Fibroblast of the conjunctiva (primary cell): ENCODE measurements around the gene GJC3.
"Not testable (repeated sequence)": the region's sequence is repeated elsewhere in the genome, so short reads cannot be mapped to it uniquely, and the experiment has no call there.

ENCODE experiments used
- DNase-seq: peaks from one replicate; pipeline ENCODE4 v3.0.0-alpha.2; 2010; ENCODE audit warnings: low read depth

Gene GJC3

DNA sequence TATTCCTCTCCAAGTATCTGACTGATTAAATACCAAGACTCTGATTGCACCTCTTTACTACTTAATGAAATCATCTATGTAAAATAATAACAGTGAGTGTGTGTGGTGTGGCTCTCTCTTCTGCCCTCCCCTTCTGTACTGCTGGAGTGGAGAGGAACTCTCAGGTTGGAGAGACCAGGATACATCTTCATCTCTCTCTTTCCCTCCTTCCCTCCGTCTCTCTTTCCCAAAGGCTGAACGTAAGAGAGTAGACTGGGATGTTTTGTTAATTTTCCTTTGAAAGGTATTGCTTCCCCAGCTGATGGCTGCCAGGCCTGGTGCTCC is 272 bp upstream of the GJC3 start:
- DNase-seq = no peak

DNA sequence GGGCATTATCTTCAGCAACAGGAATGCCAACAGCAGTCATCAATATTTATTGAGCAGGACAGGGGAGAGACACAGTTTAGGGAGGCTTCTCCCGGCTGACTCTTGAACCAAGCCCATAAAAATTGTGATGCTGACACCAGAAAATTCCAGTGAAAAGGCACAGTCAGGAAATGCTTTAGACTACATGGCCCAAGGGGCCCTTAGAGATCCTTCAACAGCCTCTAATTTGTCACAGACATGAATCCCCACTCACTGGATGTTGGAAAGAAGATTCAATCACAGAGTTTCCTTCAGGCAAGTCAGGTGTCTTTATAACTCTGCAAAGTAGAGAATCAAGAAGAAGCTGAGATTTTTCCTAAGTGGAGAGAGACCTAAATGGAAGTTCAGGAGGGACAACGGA is 1.2 kb downstream of the GJC3 start:
- no peak for DNase-seq

DNA sequence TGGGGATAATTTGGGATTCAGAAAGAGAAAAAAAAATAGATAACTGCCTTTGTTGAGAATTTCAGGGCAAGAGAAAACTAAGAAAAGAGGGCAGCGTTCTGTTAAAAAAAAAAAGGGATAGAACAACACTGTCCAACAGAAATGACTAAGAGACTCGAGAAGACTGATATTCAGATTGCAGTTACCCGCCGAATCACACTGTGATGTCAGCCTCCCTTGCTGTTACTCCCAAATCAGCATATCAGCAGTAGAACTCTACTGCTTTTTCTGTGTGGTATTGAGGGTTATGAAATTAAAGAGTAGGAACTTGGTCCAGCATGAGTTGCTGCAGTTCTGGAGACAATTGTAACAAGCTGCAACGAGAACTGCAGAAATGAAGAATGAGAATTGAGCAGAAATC is 1.9 kb downstream of the GJC3 start:
- no peak for DNase-seq

DNA sequence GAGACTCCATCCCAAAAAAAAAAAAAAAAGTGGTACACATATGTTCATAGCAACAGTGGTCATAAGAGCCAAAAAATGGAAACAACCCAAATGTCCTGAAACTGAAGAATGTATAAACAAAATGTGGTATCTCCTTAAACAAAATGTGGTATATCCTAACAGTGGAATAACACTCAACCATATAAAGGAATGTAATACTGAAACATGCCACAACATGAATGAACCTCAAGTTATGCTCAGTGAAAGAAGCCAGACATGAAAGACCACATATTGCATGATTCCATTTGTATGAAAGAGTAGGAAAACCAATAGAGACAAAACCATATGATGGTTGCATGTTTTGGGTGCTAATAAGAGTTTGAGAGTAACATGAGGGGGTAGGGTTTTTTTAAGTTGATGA is 3.1 kb downstream of the GJC3 start:
- DNase-seq = no peak

DNA sequence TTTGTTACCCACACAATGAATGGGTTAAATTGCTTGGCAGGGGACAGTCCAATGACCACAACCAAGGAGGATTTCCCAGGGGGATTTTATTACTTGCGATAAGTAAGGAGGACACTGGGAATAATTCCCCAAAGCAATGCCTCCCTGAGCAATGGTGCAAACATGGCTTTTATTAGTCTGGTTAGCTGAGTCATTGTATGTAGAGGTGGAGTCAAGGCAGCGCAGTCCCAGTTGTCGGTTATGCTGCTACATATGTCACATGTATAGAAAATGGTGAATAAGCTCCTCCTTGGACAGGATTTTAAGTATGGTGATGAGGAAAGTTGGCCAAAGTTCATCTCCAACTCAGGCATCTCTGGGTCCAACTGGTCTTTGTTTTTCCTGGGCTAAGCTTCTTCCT is 6.2 kb downstream of the GJC3 start:
- DNase-seq = no peak

DNA sequence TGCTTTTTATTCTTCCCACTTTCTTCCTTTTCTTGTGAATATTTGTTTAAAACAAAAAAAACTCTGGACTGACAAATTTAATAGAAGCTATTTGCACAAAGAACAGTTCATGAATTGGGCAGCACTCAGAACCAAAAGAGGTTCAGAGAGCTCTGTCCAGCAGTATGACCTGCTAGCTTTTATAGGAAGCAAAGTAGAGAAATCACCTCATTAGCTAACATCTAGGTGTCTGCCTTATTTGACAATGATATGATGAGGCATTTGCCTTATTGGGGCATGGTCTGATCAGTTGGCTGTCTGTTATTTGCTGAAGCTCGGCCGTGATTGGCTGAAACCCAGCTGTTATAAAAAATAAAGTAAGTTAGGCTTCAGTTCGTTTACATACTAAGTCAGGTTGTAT is 9.3 kb downstream of the GJC3 start:
- no peak for DNase-seq

DNA sequence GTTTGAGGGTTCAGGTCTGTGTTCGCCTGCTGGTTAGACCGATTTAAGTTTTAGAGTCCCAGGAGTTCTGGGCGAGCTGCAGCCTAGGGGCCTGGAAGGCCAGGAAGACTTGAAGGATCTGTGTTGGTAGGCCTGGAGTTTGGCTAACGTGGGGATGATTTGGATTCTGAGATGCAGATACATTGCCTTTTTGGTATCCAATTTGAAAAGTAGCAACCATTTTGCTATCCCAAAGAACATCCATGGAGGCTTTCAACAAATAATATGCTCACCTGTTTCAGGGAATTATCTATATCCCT is 9.7 kb downstream of the GJC3 start:
- no peak for DNase-seq

DNA sequence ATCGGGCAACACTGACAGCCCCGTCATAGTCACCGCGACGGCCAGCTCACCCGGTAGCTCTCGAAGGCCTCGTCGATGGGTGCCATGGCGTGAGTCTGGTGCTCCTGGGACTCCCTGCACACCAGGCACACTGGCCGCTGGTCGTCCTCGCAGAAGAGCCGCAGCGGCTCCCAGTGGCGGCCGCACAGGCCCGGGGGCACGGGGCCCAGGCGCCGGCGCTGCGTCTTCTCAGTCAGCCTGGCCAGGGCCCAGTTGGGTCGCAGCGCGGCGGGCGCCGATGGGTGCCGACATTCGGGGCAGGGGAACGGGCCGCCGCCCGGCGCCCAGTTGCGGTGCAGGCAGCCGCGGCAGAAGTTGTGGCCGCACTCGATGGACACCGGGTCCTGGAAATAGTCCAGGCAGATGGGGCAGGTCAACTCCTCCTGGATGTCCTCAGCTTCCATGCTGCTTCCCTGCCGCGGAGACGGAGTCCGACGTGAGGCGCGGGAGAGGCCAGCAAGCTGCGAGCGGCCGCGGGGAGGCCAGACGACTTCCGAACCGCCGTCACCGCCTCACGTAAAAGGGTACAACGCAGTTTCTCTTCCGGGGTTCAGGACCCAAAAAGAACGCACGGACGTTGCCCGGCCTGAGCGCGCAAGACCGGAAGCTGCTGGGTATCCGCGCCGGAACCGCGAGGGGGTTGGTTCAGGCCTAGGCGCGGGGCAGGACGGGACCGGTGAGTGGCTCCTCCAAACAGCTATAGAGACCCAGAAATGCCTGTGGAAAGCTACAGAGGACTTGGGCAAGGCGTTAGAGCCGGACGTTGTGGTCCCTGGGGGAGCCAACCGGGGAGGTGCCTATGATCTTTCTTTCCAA is 10.2 kb downstream of the GJC3 start, which contains the start of gene TRIM4:
Gene TRIM4 (minus strand): TSS at position 572 of the 855 bp plus-strand sequence. CDS start 129 bp downstream, at position 443.
- DNase-seq = peak; percentile 82

DNA sequence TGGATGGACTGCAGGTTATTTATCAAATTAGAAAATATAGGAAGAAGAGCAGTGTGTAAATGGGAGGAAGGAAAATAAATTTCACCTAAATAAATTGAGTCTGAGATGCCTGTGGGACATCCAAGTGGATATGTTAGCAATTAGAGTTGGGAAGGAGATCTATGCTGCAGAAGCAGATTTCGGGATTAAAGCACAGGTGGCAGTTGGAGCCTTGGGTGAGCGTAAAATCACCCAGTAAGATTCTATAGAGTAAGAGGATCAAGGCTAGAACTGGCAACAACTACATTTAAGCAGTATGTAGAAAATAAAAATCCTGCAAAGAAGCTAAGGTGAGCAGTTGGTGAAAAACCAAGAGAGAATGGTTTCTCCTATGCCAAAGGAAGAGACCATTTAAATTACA is 18.4 kb downstream of the GJC3 start:
- no peak for DNase-seq

DNA sequence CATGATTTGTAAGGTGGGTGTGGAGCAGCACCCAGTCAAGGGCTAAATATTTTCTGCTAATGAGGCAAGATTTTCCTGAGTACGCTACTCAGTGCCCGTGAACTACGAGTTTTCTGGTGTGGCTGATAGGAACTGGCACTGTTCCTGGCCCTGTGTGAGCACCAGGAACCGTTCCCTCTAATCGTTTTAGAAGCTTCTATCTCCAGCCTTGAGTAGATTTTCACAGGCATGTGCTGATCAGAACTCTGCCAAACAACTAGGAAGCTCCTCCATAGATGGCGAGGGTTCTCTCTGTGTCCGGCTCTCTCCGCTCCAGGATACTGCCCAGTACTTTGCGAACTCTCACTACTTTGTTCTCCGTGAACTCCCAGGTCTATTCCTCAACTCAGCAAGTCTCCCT is 27.8 kb downstream of the GJC3 start:
- no peak for DNase-seq

DNA sequence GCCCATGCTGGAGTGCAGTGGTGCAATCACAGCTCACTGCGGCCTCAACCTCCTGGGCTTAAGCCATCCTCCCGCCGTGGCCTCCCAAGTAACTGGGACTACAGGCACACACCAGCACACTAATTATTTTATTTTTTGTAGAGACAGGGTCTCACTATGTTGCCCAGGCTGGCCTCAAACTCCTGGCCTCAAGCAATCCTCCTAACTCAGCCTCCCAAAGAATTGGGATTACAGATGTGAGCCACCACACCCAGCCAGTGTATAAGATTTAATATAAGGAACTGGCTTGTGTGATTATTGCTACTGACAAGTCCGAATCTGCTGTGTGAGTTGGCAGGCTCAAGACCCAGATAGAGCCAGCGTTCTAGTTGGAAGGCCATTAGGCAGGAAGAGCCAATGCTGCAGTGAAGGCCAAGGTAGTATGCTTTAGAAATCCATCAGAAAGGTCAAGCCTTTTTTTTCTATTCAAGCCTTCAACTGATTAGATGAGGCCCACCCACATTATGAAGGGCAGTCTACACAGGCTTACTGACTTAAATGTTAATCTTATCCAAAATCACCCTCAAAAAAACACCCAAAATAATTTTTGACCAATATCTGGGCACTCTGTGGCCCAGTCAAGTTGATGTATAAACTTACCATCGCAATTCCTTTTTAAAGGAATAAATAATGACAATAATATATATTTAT is 29.4 kb downstream of the GJC3 start:
- no peak for DNase-seq

DNA sequence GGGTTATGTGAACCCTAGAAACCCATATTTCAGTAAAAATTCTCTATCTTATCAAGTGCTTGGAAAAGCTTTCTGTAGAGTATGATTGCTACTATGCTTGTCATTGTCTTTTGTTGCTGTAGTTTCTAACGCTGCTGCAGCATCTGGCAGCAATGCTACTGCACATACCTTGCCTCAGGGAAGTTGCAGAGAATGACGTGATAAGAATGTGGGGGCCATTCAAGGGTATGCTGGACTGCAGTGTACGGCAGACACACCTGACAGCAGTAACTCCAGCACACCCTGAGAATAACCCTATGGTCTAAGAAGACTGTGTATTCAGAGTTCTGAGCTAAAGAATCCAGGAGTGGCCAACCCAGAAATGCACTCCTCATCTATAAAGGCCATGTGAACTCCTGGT is 30.6 kb downstream of the GJC3 start:
- DNase-seq = peak; percentile 1

DNA sequence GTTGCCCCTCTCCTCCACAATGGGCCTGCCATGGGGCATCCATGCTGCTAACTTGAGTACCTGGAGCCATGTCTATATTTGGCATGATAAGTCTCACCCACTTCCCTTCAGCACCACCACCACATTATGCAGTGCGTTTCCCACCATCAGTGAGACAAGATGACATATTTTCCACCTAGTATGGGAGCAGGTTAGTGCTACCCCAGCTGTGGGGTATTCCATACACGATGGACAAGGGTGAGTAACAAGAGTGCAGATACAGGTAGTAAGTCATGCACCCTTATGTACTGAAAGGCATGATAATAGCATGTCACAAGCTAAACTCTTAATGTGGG is 31.4 kb downstream of the GJC3 start:
- DNase-seq = no peak

DNA sequence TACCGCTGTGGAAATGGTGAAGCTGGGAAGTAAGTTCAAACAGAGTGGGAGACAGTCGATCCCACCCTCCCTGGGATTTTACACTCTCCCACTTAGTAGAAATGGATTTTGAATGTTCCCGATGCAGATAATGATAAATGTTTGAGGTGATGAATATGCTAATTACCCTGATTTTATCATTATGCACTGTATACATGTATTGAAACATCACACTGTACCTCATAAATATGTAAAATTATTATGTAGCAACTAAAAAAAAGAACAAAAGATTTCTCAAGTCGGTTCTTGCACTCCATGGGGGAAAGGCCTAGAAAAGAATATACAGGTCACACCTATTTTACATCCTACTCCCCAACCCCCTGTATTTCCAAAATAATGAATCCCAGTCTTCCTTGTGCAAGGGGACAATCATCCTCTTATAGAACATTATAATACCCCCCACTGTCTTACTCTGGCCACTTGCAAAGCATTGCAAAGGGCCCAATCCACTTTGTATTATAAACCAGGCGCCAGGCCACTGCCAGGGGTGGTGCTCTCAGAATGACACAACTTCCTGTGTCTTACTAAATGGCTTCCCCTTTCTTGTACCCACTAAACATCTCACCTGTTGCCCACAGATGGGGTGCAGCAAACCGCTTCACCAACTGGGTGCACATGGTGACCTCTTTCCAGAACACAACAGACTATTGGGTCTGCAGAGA is 31.9 kb downstream of the GJC3 start:
- DNase-seq = no peak

DNA sequence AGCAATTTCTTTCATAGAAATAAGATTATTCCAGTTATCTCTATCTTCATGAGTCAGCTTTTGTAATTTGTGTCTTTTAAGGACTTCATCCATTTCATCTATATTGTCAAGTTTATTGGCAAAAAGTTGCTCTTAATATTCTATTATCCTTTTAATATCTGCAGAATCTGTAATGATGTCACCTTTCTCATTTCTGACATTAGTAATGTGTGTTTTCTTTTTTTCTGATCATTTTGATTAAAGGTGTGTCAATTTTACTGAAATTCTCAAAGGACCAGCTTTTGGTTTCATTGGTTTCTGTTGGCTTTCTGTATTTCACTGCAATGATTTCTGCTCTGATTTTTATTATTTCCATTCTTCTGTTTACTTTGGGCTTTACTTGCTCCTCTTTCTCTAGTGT is 34.7 kb downstream of the GJC3 start:
- no peak for DNase-seq

DNA sequence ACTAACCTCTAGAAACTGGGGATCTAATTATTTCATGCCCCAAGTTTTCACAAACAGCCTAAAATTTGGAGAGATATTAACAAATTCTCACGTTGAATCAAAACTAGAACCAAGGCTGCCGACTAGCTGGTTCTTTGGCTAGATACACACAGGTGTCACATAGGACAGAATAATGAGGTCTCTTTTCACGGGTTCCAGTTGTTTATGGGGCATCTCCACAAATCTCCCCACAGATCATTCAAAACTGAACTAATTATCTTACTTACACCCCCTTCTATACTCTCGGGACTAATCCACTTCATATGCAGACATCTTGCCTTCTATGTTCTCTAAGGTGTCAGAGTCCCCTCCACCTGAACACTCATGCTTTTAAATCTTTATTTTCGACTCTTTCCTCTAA is 36.1 kb downstream of the GJC3 start:
- DNase-seq = no peak

DNA sequence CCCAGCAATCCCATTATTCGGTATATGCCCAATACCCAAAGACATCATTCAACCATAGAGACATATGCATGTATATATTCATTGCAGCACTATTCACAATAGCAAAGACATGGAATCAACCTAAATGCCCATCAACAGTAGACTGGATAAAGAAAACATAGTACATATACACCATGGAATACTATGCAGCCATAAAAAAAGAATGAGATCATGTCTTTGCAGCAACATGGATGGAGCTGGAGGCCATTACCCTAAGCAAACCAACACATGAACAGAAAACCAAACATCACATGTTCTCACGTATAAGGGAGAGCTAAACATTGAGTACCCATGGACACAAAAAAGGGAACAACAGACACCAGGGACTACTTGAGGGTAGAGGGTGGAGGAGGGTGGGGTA is 39.1 kb downstream of the GJC3 start:
- not testable (repeated sequence) for DNase-seq

DNA sequence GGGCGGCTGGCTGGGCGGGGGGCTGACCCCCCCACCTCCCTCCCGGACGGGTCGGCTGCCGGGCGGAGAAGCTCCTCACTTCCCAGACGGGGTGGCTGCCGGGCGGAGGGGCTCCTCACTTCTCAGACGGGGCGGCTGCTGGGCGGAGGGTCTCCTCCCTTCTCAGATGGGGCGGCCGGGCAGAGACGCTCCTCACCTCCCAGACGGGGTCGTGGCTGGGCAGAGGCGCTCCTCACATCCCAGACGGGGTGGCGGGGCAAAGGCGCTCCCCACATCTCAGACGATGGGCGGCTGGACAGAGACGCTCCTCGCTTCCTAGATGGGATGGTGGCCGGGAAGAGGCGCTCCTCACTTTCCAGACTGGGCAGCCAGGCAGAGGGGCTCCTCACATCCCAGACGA is 41.1 kb downstream of the GJC3 start:
- DNase-seq = not testable (repeated sequence)

DNA sequence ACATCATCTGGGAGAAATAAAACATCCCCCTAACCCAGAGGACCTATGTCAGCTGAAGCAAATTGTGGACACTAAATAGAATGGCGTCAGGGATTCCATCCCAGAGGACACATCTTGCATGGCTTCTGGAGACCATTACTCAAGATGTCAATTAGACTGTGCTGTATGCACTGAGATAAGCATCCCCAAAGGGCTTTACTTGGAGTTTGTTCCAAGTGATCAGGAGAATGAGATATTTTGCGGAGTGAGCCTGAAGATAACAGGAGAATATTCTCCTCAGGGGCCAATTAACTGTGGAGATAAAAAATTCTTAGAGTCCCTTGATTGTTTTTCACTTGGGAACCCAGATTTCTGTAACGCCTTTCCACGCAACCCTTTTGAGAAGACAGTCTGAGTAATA is 48.0 kb downstream of the GJC3 start:
- DNase-seq = no peak

DNA sequence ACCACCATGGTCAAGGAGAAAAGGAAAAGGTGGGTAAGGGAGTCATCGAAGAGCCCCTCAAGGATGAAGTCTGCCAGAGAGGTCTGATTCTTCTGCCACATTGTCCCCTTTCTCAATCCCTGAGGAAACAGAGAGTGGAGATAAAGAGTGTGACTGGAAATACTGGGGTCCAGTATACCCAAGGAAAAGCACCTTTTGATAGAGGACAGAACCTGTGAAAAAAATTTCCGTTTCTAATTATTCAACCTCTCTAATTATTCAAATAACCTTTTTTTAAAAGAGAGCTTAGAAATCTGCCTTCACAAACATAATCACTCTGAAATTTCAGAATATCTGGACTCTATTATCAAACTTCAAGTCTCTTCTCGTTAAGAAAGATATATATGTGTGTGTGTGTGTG is 52.5 kb downstream of the GJC3 start, which contains the start of gene OR2AE1:
Gene OR2AE1 (minus strand): TSS at position 101 of the 400 bp plus-strand sequence. CDS start 0 bp downstream, at position 101.
- no peak for DNase-seq

DNA sequence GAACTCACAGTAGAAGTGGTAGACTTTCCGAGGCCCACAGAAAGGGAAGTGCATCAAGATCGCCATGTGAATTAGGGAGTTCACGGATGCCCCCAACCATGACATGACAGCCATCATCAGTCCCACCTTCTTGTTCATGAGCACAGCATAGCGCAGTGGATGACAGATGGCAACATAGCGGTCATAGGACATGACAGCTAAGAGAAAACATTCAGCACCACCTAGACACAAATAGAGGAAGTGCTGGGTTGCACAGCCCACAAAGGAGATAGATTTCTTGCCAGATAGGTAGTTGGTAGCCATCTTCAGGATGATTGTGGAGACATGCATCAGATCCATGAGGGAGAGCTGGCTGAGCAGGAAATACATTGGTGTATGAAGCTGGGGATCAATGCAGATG is 52.9 kb downstream of the GJC3 start:
- DNase-seq = no peak
